ENCODE measurements around the gene NT5DC4.

GRCh38 chr2:112737542-112738232 lies 16.9 kb downstream of the NT5DC4 start:
- TF ChIP-seq POLR2A (IDR thresholded peaks at IDR 0.05; ENCODE audit: low read length) = no peak
- no peak for TF ChIP-seq GATA1 (IDR thresholded peaks at IDR 0.05; ENCODE audit: low read depth, low read length)
